MM.1S (cell line): Measurements from ENCODE around the gene IRF3.

Experiments
- DNase-seq: peaks from one replicate; pipeline ENCODE4 v3.0.0-alpha.2; 2015
- H2AFZ ChIP-seq: fragments of 300-600 bp; sonication (generic); 2 replicates; pipeline ENCODE4 v1.6.0; 2016; ENCODE audit warnings: antibody characterized with exemption, low read length
- H3F3A ChIP-seq: fragments of 300-600 bp; sonication (generic); 2 replicates; pipeline ENCODE4 v1.6.1; 2016; ENCODE audit warnings: mild to moderate bottlenecking, antibody characterized with exemption, low read length, moderate library complexity, mixed read lengths; ENCODE audit not compliant: insufficient read depth
- H3K27ac ChIP-seq: fragments of 300-600 bp; sonication (generic); 2 replicates; pipeline ENCODE4 v1.5.1; 2016; ENCODE audit warnings: mild to moderate bottlenecking, low read length
- H3K27me3 ChIP-seq: fragments of 300-600 bp; sonication (generic); replicated peaks from 2 replicates; pipeline ENCODE4 v1.6.0; 2016; ENCODE audit warnings: low read length; ENCODE audit not compliant: insufficient read depth
- H3K36me3 ChIP-seq: fragments of 300-600 bp; sonication (generic); replicated peaks from 2 replicates; pipeline ENCODE4 v1.6.1; 2016; ENCODE audit warnings: mild to moderate bottlenecking, low read length, mixed read lengths; ENCODE audit not compliant: insufficient read depth
- H3K4me1 ChIP-seq: fragments of 300-600 bp; sonication (generic); 2 replicates; pipeline ENCODE4 v1.6.1; 2016; ENCODE audit warnings: low read length, mixed read lengths
- H3K4me2 ChIP-seq: fragments of 300-600 bp; sonication (generic); 2 replicates; pipeline ENCODE4 v1.6.0; 2016; ENCODE audit warnings: low read depth, low read length
- H3K4me3 ChIP-seq: fragments of 300-600 bp; sonication (generic); 2 replicates; pipeline ENCODE4 v1.5.1; 2016; ENCODE audit warnings: low read length, mixed read lengths
- H3K79me2 ChIP-seq: fragments of 300-600 bp; sonication (generic); 2 replicates; pipeline ENCODE4 v1.6.1; 2016; ENCODE audit warnings: mixed run types, low read length, mixed read lengths
- H3K9ac ChIP-seq: fragments of 300-600 bp; sonication (generic); 2 replicates; pipeline ENCODE4 v1.6.1; 2016; ENCODE audit warnings: low read length, mixed read lengths
- H3K9me2 ChIP-seq: fragments of 300-600 bp; sonication (generic); replicated peaks from 2 replicates; pipeline ENCODE4 v1.6.1; 2016; ENCODE audit warnings: mild to moderate bottlenecking, low read length, mixed read lengths; ENCODE audit not compliant: insufficient read depth
- H3K9me3 ChIP-seq: fragments of 300-600 bp; sonication (generic); replicated peaks from 2 replicates; pipeline ENCODE4 v1.6.1; 2016; ENCODE audit warnings: mild to moderate bottlenecking, low read length, mixed read lengths; ENCODE audit not compliant: insufficient read depth
- H4K20me1 ChIP-seq: fragments of 300-600 bp; sonication (generic); 2 replicates; pipeline ENCODE4 v1.6.1; 2016; ENCODE audit warnings: mild to moderate bottlenecking, low read length, moderate library complexity, mixed read lengths; ENCODE audit not compliant: insufficient read depth
- CTCF ChIP-seq: fragments of 300-600 bp; sonication (generic); IDR thresholded peaks from 2 replicates; pipeline ENCODE4 v1.5.1; 2016; ENCODE audit warnings: antibody characterized with exemption, low read length, mixed read lengths
- EZH2 ChIP-seq: fragments of 300-600 bp; sonication (generic); optimal IDR thresholded peaks from 2 replicates; pipeline ENCODE3; 2017; ENCODE audit warnings: low read depth, mild to moderate bottlenecking, antibody characterized with exemption, low read length, mixed read lengths
- EZH2phosphoT487 ChIP-seq: fragments of 300-600 bp; sonication (generic); IDR thresholded peaks from 2 replicates; pipeline ENCODE4 v1.6.1; 2018; ENCODE audit warnings: antibody characterized with exemption, low read length

IRF3 gene

GRCh38 chr19:49639401-49640112 lies 26.1 kb downstream of the IRF3 start:
- TF ChIP-seq CTCF (no peak), EZH2 (no peak), EZH2phosphoT487 (no peak)
- Histone ChIP-seq H3F3A (peaks cover 11% of the 10 kb centered on the region), H3K27ac (no peak overlapping the region), H3K9ac (peak overlapping the region; percentile 43; the same call in 1 of the 2 replicates), H3K36me3 (no peaks in the 10 kb centered on the region), H3K4me3 (peak overlapping the region; percentile 58), H3K79me2 (peaks cover 24% of the 10 kb centered on the region), H3K9me2 (no peaks in the 10 kb centered on the region), H3K4me1 (peaks cover 13% of the 10 kb centered on the region), H4K20me1 (no peaks in the 10 kb centered on the region), H2AFZ (peak overlapping the region; percentile 60), H3K27me3 (0 out of 2 replicates have a peak, but pooled peaks cover 8% of the 10 kb centered on the region), H3K4me2 (peak overlapping the region; percentile 85), H3K9me3 (no peaks in the 10 kb centered on the region)
- no peak for DNase-seq

GRCh38 chr19:49637821-49638738 lies 27.6 kb downstream of the IRF3 start:
- H3K27ac ChIP-seq, result no peak overlapping the region

More at GRCh38 chr19:49637821-49638738, 27.6 kb downstream of the IRF3 start:
- Histone ChIP-seq H4K20me1 (no peaks in the 10 kb centered on the region), H3K36me3 (no peaks in the 10 kb centered on the region), H3K79me2 (peaks cover 10% of the 10 kb centered on the region), H2AFZ (no peak overlapping the region), H3K4me1 (peaks cover 8% of the 10 kb centered on the region), H3K27me3 (0 out of 2 replicates have a peak, but pooled peaks cover 8% of the 10 kb centered on the region), H3K4me2 (peak overlapping the region; percentile 5; the same call in 1 of the 2 replicates), H3K9me3 (no peaks in the 10 kb centered on the region), H3K9ac (no peak overlapping the region), H3K4me3 (no peak overlapping the region), H3K9me2 (no peaks in the 10 kb centered on the region), H3F3A (peaks cover 11% of the 10 kb centered on the region)
- TF ChIP-seq EZH2 (no peak), CTCF (no peak), EZH2phosphoT487 (no peak)
- no peak for DNase-seq
